ENCODE data around the gene CTAGE9. TPM values are rescaled to one million over a fixed set of nuclear protein-coding genes. Genes with fewer than 3 reads are reported as not detected.
"Not testable (repeated sequence)": the region's sequence is repeated elsewhere in the genome, so short reads cannot be mapped to it uniquely, and the experiment has no call there.

The CTAGE9 gene, protein sequence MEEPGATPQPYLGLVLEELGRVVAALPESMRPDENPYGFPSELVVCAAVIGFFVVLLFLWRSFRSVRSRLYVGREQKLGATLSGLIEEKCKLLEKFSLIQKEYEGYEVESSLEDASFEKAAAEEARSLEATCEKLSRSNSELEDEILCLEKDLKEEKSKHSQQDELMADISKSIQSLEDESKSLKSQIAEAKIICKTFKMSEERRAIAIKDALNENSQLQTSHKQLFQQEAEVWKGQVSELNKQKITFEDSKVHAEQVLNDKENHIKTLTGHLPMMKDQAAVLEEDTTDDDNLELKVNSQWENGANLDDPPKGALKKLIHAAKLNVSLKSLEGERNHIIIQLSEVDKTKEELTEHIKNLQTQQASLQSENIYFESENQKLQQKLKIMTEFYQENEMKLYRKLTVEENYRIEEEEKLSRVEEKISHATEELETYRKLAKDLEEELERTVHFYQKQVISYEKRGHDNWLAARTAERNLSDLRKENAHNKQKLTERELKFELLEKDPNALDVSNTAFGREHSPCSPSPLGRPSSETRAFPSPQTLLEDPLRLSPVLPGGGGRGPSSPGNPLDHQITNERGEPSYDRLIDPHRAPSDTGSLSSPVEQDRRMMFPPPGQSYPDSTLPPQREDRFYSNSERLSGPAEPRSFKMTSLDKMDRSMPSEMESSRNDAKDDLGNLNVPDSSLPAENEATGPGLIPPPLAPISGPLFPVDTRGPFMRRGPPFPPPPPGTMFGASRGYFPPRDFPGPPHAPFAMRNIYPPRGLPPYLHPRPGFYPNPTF
- not detected for polyA plus RNA-seq (2013, experiment 1 of 2; ENCODE audit: insufficient read length)
- polyA plus RNA-seq (2013, experiment 2 of 2; ENCODE audit: insufficient read length), result not detected

DNA sequence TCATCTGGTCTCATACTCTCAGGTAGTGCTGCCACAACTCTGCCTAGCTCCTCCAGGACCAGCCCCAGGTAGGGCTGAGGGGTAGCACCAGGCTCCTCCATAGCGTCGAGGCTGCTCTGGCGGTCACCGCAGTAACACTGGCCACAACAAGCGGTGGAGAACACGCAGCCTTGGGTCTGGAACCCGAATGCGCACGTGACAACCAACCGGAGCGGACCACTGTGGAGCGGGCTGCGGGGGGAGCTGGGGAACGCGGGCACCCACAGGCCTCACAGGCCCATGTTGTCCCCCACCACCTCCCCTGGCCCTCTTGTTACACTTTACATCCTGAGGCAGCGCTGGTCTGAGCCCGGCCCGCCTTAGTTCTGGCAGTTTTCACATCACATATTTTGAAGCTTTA lies at the start of gene CTAGE9:
Gene CTAGE9, minus strand, starts transcription at position 101 of the 400 bp plus-strand sequence. Its CDS starts 0 bp downstream, at position 101.
- DNase-seq, result not testable (repeated sequence)

DNA sequence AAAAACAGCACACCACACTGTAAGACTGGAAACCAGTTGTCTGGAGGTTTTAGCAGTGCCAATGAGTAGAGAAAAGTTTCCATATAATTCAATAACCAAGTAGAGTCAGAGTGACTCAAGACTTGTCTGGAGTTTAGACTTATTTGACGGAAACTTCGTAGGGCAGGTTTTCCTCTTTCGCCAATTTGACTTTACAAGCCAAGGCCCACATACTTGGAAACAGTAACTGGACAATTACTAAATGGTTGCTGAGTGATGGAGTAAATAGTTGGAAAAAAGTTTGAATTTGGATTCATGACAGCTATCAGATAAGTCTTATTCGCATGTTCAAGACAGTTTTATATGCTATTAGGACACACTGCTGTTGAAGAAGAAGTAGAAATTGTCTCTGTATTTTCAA lies 48.1 kb upstream of the CTAGE9 start:
- DNase-seq, result no peak

DNA sequence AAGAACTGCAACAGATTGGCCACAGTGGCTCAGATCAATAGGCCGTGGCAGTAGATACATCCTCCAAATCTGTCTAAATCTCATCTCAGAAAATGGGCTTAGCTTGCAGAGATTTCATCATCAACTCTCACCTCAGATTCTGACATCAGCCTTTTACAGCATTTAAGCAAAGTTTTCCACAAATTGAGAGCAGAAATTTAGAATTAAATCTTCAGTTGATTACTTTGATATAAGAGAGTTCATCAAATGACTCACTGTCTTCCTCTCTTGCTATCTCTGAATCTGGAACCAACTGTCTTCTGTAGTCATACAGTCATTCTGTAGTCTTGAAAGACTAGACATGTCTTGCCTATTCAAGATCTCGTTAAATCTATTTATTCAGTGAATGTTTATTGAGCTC lies 45.2 kb upstream of the CTAGE9 start:
- DNase-seq, result no peak

DNA sequence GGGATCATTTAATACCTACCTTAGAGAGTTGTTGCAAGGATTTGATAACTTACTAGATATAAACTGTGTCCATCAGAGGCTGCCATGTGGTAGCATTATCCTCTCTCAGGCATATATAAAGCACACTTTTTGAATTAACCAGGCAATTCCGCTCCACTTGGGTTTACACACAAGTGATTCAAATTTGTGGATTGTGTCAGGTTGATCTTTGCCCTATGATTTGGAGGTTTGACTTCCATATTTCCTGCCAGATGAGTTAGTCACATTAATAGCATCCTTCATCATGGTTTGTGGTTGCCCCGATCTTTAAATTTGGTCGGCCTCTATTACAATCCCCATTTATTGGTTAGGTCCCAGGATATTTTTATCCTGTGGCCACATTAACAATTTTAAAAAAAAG lies 44.8 kb upstream of the CTAGE9 start:
- DNase-seq, result peak; percentile 81

DNA sequence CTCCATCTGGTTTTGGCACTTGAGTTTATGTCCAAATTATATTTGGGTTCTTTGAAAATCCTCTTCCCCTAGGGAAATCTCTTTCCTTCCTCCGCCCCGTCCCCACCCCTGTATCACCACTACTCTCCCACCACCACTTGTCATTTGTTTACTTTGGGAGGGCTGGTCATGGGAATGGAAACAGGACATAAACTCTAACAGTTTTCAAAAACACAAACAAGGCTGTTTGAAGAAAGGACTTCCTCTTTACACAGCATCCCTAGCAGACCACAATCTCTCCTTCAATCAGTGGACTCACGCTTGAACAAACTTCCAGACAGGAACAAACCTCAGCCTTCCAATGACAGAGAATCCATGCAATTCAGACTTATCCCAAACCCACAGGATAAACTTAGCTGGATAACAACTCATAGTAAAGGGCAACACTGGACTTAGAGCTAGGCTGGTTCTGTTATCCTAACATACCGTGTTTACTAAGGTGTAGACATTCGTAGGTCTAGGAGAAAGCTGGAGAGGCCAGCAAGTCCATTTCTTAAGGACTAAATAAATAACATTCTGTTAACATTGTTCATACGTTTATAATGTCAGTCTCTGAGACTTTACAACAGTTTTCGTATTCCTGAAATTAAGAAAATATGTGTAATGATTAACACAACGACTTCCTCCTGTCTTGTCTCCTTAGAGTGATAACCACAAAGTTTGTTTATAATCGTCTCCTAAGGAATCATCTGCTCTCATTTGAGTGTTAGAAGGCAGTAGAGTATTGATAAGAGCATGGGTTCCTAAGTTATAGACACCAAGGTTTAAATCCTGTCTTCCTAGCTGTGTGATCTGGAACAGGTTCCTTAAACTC lies 44.1 kb upstream of the CTAGE9 start:
- no peak for DNase-seq

DNA sequence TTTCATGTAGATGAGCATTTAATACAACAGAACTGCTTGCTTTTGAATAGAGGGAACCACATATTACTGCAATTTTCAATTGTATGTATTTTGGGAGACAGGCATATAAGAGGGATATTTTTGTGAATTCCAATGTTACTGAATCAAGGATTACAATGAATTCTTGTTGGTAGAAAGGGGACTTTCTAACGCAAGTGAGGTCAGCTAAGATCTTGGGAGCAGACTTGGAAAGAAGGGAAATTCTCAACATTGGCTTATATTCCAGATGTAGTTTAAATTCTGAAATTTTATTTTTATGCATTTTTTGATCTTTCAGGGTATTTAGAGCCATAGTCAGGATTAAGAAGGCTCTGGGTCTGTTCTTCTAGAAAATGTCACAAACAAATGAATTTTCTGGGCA lies 43.3 kb upstream of the CTAGE9 start:
- peak; percentile 54 for DNase-seq

DNA sequence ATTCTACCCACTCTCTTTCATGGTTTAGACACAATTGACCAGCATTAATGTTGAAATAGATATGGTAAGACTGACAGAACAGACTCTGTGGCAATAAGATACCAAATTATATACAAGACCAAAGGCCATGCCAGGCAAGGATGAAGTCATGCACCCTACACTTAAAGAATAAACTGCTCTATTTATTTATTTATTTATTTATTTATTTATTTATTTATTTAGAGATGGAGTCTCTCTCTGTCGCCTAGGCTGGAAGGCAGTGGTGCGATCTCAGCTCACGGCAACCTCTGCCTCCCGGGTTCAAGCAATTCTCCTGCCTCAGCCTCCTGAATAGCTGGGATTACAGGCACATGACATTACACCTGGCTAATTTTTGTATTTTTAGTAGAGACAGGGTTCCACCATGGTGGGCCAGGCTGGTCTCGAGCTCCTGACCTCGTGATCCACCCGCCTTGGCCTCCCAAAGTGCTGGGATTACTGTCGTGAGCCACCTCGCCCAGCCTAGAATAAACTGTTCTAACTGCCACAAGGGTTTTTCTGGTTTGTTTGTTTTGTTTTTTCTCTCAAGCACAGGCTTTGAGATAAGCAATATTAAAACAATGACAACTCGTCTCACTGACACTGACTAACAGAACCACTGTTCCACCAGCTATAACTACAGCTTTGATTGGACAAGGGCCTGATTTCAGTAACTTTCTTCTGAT lies 40.3 kb upstream of the CTAGE9 start:
- DNase-seq, result not testable (repeated sequence)

DNA sequence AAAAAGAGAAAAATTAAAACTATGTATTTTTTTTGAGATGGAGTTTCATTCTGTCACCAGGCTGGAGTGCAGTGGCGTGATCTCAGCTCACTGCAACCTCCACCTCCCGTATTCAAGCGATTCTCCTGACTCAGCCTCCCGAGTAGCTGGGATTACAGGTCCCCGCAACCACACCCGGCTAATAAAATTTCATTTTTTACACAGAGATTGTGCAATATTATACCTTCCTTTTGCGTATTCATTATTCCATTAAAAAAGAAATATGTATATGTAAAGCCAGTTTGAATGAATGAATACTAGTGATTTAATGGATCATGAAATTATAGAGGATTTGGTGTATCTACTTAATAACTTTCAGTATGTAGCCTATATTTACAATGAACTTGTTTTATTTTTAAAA lies 38.2 kb upstream of the CTAGE9 start:
- DNase-seq, result no peak

DNA sequence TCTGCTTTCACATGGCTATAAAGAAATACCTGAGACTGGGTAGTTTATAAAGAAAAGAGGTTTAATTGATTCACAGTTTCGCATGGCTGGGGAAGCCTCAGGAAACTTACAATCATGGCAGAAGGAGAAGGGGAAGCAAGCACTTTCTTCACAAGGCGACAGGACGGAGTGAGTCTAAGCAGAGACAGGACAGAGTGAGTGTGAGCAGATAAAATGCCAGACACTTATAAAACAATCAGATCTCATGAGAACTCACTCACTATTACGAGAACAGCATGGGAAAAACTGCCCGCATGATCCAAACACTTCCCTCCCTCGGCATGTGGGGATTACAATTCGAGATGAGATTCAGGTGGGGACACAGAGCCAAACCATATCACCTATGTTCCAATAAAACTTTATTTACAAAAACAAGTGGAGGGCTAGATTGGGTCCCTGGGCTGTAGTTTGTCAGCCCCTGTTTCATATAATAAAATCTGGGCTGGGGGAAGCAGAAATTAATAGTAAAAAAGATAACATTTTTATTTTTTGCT lies 37.1 kb upstream of the CTAGE9 start:
- no peak for DNase-seq

DNA sequence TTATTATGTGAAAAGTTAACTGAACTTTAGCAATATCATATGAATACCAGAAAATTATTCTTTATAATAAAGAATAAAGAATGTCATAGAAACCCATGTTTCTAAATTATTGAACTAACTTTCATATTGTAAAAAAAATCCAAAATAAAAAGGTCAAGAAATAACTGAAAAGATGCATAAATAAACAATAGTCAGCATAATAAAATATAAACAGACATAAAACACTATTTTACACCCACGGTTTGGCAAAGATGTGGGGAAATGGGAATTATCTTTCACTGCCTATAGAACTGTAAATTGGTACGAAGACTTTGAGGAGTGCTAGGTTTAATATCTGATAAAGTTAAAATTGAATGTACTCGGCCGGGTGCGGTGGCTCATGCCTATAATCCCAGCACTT lies 34.7 kb upstream of the CTAGE9 start:
- no peak for DNase-seq

DNA sequence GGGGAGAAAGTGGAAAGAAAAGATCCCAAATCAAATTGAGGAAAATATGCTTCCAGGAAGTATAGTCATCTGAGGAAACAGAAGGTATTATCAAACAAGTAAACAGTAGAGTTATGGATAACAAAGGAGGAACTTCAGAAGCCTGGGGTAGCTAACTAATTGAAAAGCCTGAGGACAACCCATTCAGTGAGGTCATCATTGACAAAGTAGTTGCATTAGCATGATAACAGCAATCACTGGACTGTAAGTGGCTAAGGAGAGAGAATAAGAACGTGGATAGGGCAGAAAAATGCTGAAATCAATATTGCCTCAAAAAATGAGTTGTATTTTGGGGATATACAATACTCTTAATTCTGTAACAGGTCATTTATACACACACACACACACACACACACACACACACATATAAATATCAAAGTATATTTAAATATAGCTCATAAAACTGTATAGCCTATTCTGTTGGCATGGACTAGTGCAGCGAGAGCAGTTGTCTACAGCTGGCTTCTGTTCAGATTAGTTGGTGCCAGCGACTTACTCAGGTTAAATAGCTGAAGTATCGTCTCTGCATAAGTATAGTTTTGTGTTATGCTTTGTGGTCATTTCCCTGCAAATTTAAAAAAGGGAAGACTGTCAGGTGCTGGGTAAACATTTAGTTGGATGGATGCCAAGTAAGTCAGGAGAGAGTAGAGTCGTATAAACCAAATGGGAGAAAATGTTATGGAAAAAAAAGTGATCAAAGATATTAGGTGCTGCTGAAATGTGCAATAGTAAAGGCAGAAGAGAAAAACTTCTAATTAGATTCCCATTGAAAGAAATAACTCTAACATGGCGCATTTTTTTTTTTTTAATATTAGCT lies 33.8 kb upstream of the CTAGE9 start:
- no peak for DNase-seq

DNA sequence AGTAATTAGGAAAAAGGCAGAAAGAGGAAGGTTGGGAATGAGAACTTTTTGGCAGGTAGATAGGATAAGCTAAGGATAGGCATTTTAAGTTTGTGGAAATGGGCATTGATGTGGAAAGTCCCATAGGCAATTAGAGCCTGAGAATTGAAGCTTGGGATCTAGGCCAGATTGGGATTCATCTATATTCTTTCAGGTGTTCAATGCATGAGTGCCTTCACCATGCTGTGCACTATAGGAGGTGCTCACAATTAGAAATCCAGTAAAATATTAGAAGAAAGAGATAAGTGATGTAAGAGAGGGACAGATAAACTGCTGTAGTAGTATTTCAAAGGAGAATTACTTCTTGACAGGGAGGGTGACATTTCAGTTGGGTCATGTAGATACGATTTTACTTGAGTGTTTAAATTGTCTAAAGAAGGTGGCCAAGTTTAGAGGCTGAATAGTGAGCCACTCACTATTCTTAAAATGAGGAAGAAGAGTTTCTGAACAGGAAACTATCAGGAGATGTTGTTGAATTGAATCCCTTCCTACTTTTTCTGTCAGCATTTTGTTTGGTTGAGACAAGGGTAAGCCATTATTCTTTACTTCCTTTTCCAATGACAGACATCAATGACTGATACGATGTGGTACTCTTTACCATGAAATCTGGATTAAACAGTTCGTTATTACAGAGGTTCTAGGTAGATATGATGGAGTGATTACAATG lies 31.0 kb upstream of the CTAGE9 start:
- no peak for DNase-seq

DNA sequence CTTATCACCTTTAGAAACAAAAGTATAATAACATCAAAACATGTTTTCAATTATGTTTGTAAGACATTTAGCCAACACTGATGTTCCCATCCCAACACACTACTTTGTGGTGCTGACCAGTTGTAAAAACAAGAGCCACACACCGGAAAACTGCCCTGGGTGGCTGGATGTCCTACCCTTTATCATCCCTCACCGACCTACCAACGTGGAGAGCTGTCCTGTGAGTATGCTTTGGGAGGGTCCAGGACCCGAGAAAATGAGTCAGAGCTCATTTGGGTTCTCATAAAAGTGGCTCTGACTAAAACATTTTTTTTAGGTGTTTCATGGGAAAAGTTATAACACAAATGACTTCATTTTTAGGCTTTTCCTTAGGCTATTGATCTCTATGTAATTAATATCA lies 29.3 kb upstream of the CTAGE9 start:
- DNase-seq, result peak; percentile 42

DNA sequence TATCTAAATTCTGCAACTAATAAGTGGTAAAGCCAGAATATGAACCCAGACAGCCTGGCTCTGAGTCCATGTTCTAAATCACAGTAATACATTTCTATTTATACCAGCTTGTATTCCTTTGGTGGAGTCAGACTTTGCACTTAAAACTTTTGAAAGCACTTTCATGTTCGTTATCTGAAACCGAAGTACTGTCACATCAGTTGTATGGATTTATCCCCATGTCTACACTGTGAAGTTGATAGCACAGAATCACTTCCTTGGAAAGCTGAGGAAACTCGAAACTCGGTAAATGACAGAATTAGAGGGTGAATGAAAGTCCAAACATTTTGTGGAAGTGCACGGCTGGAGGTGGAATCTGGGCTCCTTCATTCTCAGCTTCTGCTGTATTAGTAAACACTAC lies 28.3 kb upstream of the CTAGE9 start:
- no peak for DNase-seq

DNA sequence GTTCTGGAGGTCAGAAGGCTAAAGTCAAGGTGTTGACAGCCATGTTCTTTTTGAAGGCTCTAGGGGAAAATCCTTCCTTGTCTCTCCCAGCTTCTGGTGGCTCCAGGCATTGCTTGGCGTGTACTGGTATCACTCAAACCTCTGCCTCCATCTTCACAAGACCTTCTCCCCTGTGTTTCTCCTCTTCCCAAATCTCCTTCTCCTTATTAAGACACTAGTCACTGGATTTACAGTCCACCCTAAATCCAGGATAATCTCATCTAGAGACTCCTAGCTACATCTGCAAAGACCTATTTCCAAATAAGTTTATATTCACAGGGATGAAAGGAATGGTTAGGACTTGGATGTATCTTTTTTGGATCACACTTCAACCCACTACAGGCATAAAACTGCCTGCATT lies 26.0 kb upstream of the CTAGE9 start:
- no peak for DNase-seq

DNA sequence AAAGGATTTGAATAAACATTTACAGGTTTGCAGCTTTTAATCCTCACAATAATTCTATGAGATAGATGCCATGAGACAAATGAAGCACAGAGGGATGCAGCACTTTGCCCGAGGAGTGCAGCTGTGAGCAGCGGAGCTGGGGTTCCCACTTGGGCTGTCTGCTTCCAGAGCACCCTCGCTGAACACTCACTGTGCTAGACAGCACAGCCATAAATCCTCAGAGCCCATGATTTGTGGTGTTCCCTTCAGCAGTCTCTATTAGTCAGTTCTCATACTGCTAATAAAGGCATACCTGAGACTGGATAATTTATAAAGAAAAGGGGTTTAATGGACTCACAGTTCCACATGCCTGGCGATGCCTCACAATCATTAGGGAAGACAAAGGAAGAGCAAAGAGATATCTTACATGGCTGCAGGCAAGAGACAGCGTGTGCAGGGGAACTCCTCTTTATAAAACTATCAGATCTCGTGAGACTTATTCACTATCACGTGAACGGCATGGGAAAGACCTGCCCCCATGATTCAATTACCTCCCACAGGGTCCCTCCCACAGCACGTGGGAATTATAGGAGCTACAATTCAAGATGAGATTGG lies 25.3 kb upstream of the CTAGE9 start:
- no peak for DNase-seq

DNA sequence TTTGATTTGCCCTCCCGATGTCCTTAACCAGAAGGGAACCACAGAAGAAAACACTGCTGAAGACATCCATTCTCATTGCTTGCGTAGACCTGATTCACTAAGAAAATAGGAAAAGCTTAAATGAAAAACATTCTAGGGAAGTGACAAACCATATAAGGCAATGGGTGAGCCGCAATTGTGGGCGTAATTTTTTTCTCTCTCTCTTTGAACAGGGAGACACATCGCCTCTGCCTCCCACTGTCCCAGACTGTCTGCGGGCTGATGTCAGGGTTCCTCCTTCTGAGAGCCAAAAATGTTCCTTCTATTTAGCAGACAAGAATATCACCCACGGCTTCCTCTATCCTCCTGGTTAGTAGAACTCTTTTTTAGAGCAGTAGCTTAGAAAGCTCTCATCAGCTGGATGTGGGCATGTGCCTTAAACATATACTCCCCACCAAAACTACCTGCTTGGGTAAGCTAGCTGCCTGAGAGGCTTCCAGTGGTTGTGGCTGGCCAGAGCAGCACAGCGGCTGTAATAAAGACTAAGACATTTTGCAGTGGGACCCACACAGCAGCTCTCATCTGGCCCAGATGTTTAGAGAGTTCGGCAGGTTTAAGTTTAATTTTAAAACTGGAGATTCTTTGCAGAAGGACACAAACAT lies 22.7 kb upstream of the CTAGE9 start:
- peak; percentile 80 for DNase-seq

DNA sequence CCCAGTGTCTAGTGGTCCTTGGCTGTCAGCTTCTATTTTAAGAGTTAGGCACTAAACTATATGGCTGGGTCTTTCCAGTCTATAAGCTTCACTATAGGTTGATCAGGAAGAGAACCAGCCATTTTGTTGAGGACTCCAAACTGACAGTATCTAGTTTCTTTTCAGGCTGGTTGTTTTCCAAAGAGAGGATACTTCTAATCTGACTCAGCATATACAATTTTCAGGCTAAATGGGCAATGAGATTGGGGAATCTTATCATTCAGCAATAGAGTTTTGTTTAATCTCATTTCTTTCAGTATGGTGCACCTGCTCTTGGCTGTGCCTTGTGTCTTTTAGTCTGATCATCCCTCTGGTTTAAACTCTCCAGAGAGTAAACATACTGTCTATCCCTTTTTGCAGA lies 20.4 kb upstream of the CTAGE9 start:
- no peak for DNase-seq

DNA sequence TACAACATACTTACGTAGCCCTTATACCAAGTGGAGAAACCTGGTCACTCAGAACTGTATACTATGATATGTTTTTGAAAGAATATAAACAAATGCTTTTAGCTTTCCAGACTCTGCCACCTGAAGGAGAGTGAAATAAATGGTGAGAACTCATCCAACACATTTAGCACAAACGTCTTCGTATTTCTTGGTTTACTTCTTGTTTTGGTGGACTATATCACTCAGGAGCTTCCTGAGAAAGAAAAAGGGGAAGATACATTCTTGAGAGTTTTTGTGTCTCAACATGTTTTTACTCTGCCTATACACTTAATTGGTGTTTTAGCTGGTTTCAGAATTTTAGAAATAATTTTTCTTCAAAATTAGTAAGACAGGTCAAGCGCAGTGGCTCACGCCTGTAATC lies 19.4 kb upstream of the CTAGE9 start:
- DNase-seq, result no peak
